Measurements from ENCODE around the gene FBXO31. TPM values are rescaled to one million over a fixed set of nuclear protein-coding genes. Genes with fewer than 3 reads are reported as not detected.

FBXO31 gene
- total and polyA plus RNA-seq, 2 of the 8 experiments (the other 6 are each of a cell fraction or from before 2014, with no cell fraction given): 8.3 to 21.6 TPM

- TF ChIP-seq CHD7 (IDR thresholded peaks at IDR 0.05; ENCODE audit: insufficient replicate concordance, low read length): no peak
Measured at GRCh38 chr16:87306516-87306915, 77.1 kb downstream of the FBXO31 start (continued).

Data from H1 (cell line).